ENCODE results near the gene MROH7.

The MROH7 gene

GRCh38 chr1:54699936-54700525 lies 58.4 kb downstream of the MROH7 start:
- TF ChIP-seq TAF1 (IDR thresholded peaks at IDR 0.05; ENCODE audit: borderline replicate concordance, insufficient read depth, low read length) (no peak), REST (IDR thresholded peaks at IDR 0.05; ENCODE audit: insufficient read depth in 1 of 2, low read depth in 2 of 2, low read length in 2 of 2) (no peak), POLR2AphosphoS5 (IDR thresholded peaks at IDR 0.05; ENCODE audit: low read depth, low read length) (no peak), FOXP2 (optimal IDR thresholded peaks at IDR 0.05; ENCODE audit: borderline replicate concordance, extremely low read depth, extremely low read length, insufficient read depth) (no peak), SIN3A (IDR thresholded peaks at IDR 0.05; ENCODE audit: borderline replicate concordance, insufficient read depth, low read length) (no peak)

DNA sequence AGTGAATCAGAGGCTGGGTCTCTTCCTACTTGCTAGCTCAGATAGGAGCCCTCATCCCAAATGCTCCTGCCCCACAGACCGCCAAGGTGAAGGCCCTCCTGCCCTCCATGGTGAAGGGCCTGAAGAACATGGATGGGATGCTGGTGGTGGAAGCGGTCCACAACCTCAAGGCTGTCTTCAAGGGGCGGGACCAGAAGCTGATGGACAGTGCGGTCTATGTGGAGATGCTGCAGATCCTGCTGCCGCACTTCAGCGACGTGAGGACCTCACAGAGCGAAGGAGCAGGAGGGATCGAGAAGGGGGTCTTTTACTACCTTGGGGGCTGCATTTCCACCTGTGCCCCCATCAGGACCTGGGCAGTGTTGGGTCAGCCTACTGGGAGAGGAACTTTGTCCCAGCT lies 59.5 kb downstream of the MROH7 start:
- TF ChIP-seq POLR2AphosphoS5 (IDR thresholded peaks at IDR 0.05; ENCODE audit: low read depth, low read length) = no peak
- no peak for TF ChIP-seq REST (IDR thresholded peaks at IDR 0.05; ENCODE audit: insufficient read depth in 1 of 2, low read depth in 2 of 2, low read length in 2 of 2)
- TF ChIP-seq TAF1 (IDR thresholded peaks at IDR 0.05; ENCODE audit: borderline replicate concordance, insufficient read depth, low read length) = no peak
- no peak for TF ChIP-seq FOXP2 (optimal IDR thresholded peaks at IDR 0.05; ENCODE audit: borderline replicate concordance, extremely low read depth, extremely low read length, insufficient read depth)
- TF ChIP-seq SIN3A (IDR thresholded peaks at IDR 0.05; ENCODE audit: borderline replicate concordance, insufficient read depth, low read length) = no peak

DNA sequence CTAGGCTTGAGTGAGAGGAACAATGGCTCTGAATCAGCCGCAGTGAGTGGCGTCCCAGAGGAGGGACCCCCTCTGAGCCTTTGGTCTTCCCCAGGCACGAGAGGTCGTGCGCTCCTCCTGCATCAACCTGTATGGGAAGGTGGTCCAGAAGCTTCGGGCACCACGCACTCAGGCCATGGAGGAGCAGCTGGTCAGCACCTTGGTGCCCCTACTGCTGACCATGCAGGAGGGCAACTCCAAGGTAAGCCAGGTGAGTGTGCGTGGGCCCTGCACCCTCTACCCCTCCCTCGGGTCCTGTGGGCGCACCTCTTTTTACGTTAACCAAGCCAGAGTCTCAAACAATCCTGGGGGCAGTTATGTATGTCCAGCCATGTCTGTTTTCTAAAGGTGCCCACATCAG lies 60.4 kb downstream of the MROH7 start:
- TF ChIP-seq POLR2AphosphoS5 (IDR thresholded peaks at IDR 0.05; ENCODE audit: low read depth, low read length) (no peak), REST (IDR thresholded peaks at IDR 0.05; ENCODE audit: insufficient read depth in 1 of 2, low read depth in 2 of 2, low read length in 2 of 2) (no peak), SIN3A (IDR thresholded peaks at IDR 0.05; ENCODE audit: borderline replicate concordance, insufficient read depth, low read length) (no peak), TAF1 (IDR thresholded peaks at IDR 0.05; ENCODE audit: borderline replicate concordance, insufficient read depth, low read length) (no peak), FOXP2 (optimal IDR thresholded peaks at IDR 0.05; ENCODE audit: borderline replicate concordance, extremely low read depth, extremely low read length, insufficient read depth) (no peak)

- no peak for TF ChIP-seq REST (IDR thresholded peaks at IDR 0.05; ENCODE audit: insufficient read depth in 1 of 2, low read depth in 2 of 2, low read length in 2 of 2)
- no peak for TF ChIP-seq FOXP2 (optimal IDR thresholded peaks at IDR 0.05; ENCODE audit: borderline replicate concordance, extremely low read depth, extremely low read length, insufficient read depth)
- TF ChIP-seq POLR2AphosphoS5 (IDR thresholded peaks at IDR 0.05; ENCODE audit: low read depth, low read length) = no peak
- no peak for TF ChIP-seq TAF1 (IDR thresholded peaks at IDR 0.05; ENCODE audit: borderline replicate concordance, insufficient read depth, low read length)
- TF ChIP-seq SIN3A (IDR thresholded peaks at IDR 0.05; ENCODE audit: borderline replicate concordance, insufficient read depth, low read length) = no peak
Observed at GRCh38 chr1:54703471-54703870, 61.9 kb downstream of the MROH7 start.

All from PFSK-1 (cell line).